Thyroid gland (tissue), 4 donors: ENCODE results near the gene FLAD1.

ENCODE experiments used
- POLR2A ChIP-seq, 2 donors: fragments of 450-650 bp; IDR thresholded peaks; one replicate each; pipeline ENCODE4 v1.6.1; 2017; ENCODE audit warnings: antibody characterized with exemption in 2 of 2, mild to moderate bottlenecking in 2 of 2, moderate library complexity in 1 of 2
- TF ChIP-seq, protein P1 (sequence below), 6 experiments: fragments of 200-600 bp in 3 of 6; fragments of 450-650 bp in 3 of 6; sonication (generic) in 3 of 6; IDR thresholded peaks; one replicate each; pipeline ENCODE4 v1.5.1; 2016 to 2019; ENCODE audit warnings: antibody characterized with exemption in 6 of 6, mild to moderate bottlenecking in 2 of 6, inconsistent platforms in 1 of 6, moderate library complexity in 1 of 6

DNA sequence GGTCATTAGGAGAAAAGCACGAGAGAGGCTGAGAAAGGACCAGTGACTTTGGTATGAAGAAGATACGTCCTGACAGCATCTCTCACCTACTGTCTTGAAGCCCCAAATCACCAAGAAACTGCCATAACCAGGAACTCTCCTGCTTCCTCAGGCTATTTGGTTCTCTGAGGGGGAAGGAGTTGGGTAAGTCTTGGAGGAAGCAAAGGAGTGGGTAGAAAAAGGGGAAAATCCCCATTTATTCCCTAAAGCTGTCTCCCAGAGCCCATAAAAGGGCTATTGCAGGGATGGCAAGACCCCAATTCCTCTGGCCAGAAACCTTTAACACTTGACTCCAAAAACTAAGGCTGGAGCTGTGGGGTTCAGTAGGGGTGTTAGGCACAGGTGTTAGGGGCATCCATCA, 25.1 kb upstream of the FLAD1 start:
- TF ChIP-seq, protein P1, sequence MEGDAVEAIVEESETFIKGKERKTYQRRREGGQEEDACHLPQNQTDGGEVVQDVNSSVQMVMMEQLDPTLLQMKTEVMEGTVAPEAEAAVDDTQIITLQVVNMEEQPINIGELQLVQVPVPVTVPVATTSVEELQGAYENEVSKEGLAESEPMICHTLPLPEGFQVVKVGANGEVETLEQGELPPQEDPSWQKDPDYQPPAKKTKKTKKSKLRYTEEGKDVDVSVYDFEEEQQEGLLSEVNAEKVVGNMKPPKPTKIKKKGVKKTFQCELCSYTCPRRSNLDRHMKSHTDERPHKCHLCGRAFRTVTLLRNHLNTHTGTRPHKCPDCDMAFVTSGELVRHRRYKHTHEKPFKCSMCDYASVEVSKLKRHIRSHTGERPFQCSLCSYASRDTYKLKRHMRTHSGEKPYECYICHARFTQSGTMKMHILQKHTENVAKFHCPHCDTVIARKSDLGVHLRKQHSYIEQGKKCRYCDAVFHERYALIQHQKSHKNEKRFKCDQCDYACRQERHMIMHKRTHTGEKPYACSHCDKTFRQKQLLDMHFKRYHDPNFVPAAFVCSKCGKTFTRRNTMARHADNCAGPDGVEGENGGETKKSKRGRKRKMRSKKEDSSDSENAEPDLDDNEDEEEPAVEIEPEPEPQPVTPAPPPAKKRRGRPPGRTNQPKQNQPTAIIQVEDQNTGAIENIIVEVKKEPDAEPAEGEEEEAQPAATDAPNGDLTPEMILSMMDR (IDR thresholded peaks at IDR 0.05) = no peak
- TF ChIP-seq POLR2A (IDR thresholded peaks at IDR 0.05) = no peak
